ENCODE measurements around the gene NOL11. TPM values are rescaled to one million over a fixed set of nuclear protein-coding genes. Genes with fewer than 3 reads are reported as not detected.
"Not testable (repeated sequence)": the region's sequence is repeated elsewhere in the genome, so short reads cannot be mapped to it uniquely, and the experiment has no call there.

NOL11 gene
- total RNA-seq, 2 donors from 2014 or later, result 48.3 to 60.7 TPM

DNA sequence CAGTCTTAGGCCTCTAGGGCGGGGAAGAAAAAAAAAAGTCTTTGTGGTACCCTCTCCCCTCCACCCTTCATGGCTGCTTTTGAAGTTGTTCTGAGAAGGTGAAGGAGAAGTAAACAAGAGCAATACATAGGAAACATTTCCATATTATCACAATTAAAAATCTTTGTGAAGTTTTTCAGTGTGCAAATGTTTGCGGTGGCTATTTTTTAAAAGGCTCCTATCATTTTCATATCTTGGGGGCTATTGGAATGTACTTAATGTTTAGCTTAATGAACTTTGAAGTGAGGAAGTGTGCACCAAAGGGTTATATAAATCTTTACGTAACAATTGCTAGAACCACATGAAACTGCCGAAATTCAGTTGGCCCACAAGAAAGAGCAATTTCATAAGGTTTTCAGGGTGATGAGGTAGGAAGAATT, 7.6 kb downstream of the NOL11 start:
- H3K9me3 Mint-ChIP-seq, result peaks cover 13% of the 10 kb centered on the region
- Histone ChIP-seq H3K4me1 (ENCODE audit: control insufficient read depth, insufficient read depth, low read length) (no peaks in the 10 kb centered on the region), H3K9me3 (ENCODE audit: control insufficient read depth, low read length) (peaks cover 8% of the 10 kb centered on the region), H3K36me3 (ENCODE audit: control insufficient read depth, insufficient read depth, low read length) (peaks cover 87% of the 10 kb centered on the region), H3K27me3 (ENCODE audit: control insufficient read depth, insufficient read depth, low read length, poor library complexity, severe bottlenecking) (no peaks in the 10 kb centered on the region), H3K9ac (ENCODE audit: extremely low read depth, low read length, poor library complexity, severe bottlenecking) (no peak overlapping the region), H3K27ac (ENCODE audit: low read depth, low read length) (no peak overlapping the region), H3K4me3 (ENCODE audit: low read length) (no peak overlapping the region)
- DNase-seq, result no peak
- H3K4me3 Mint-ChIP-seq, result no peak overlapping the region
- 96 to 100% methylated on average over 2 to 3 of the region's 4 CpGs for WGBS, 2 experiments (ENCODE audit: insufficient coverage in 1 of 2, insufficient read length in 1 of 2)
- H3K4me1 Mint-ChIP-seq, result no peaks in the 10 kb centered on the region
- H3K36me3 Mint-ChIP-seq (ENCODE audit: low read depth), result peaks cover 85% of the 10 kb centered on the region
- TF ChIP-seq, protein P1, sequence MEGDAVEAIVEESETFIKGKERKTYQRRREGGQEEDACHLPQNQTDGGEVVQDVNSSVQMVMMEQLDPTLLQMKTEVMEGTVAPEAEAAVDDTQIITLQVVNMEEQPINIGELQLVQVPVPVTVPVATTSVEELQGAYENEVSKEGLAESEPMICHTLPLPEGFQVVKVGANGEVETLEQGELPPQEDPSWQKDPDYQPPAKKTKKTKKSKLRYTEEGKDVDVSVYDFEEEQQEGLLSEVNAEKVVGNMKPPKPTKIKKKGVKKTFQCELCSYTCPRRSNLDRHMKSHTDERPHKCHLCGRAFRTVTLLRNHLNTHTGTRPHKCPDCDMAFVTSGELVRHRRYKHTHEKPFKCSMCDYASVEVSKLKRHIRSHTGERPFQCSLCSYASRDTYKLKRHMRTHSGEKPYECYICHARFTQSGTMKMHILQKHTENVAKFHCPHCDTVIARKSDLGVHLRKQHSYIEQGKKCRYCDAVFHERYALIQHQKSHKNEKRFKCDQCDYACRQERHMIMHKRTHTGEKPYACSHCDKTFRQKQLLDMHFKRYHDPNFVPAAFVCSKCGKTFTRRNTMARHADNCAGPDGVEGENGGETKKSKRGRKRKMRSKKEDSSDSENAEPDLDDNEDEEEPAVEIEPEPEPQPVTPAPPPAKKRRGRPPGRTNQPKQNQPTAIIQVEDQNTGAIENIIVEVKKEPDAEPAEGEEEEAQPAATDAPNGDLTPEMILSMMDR (conservative IDR thresholded peaks at IDR 0.05), result no peak
- H3K27me3 Mint-ChIP-seq (ENCODE audit: insufficient read depth), result no peaks in the 10 kb centered on the region
- H3K27ac Mint-ChIP-seq, result no peak overlapping the region

- Mint-ChIP-seq H3K4me1 (no peaks in the 10 kb centered on the region), H3K27ac (no peak overlapping the region), H3K27me3 (ENCODE audit: insufficient read depth) (no peaks in the 10 kb centered on the region), H3K9me3 (peaks cover 13% of the 10 kb centered on the region), H3K4me3 (no peak overlapping the region), H3K36me3 (ENCODE audit: low read depth) (peaks cover 85% of the 10 kb centered on the region)
- H3K27ac ChIP-seq (ENCODE audit: low read depth, low read length), result no peak overlapping the region
- H3K4me1 ChIP-seq (ENCODE audit: control insufficient read depth, insufficient read depth, low read length), result no peaks in the 10 kb centered on the region
- no peak overlapping the region for H3K9ac ChIP-seq (ENCODE audit: extremely low read depth, low read length, poor library complexity, severe bottlenecking)
- TF ChIP-seq, protein P1 (conservative IDR thresholded peaks at IDR 0.05), result no peak
- 91 to 93% methylated on average over 3 to 4 of the region's 4 CpGs for WGBS, 2 experiments (ENCODE audit: insufficient coverage in 1 of 2, insufficient read length in 1 of 2)
- no peaks in the 10 kb centered on the region for H3K27me3 ChIP-seq (ENCODE audit: control insufficient read depth, insufficient read depth, low read length, poor library complexity, severe bottlenecking)
- H3K4me3 ChIP-seq (ENCODE audit: low read length), result no peak overlapping the region
- H3K9me3 ChIP-seq (ENCODE audit: control insufficient read depth, low read length), result peaks cover 12% of the 10 kb centered on the region
- H3K36me3 ChIP-seq (ENCODE audit: control insufficient read depth, insufficient read depth, low read length), result peaks cover 87% of the 10 kb centered on the region
- DNase-seq, result peak; percentile 20
Measured at GRCh38 chr17:67725807-67726206, 8.1 kb downstream of the NOL11 start.

DNA sequence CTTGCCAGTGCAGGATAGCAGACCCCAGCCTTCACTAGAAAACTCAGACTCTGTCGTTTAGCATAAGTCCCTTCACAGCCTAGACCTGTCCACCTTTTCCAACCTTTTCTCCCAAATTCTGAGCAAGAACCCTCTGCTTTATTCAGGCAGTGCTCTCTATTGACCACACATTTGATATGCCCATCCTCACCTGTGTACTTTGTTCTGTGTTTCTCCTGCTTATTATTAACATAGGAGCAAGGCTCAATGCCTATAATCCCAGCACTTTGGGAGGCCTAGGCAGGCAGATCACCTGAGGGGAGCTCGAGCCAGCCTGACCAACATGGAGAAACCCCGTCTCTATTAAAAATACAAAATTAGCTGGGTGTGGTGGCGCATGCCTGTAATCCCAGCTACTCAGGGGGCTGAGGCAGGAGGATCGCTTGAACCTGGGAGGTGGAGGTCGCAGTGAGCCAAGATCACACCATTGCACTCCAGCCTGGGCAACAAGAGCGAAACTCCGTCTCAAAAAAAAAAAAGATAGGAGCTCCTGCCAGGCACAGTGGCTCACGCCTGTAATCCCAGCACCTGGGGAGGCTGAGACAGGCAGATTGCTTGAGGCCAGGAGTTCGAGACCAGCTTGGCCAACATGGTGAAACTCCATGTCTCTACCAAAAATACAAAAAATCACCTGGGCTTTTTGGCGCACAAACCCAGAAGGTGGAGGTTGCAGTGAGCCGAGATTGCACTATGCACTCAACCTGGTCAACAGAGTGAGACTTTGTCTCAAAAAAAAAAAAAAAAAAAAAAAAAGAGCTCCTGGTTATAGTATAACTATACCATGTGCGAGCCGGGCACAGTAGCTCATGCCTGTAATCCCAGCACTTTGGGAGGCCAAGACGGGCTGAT, 9.7 kb downstream of the NOL11 start:
- H3K4me1 Mint-ChIP-seq; H3K27me3 Mint-ChIP-seq (ENCODE audit: insufficient read depth); H3K4me3 Mint-ChIP-seq; H3K4me3 ChIP-seq (ENCODE audit: low read length); H3K4me1 ChIP-seq (ENCODE audit: control insufficient read depth, insufficient read depth, low read length); H3K27ac ChIP-seq (ENCODE audit: low read depth, low read length); H3K9ac ChIP-seq (ENCODE audit: extremely low read depth, low read length, poor library complexity, severe bottlenecking); H3K27ac Mint-ChIP-seq; H3K27me3 ChIP-seq (ENCODE audit: control insufficient read depth, insufficient read depth, low read length, poor library complexity, severe bottlenecking): not testable (repeated sequence)
- peaks cover 18% of the 10 kb centered on the region for H3K9me3 ChIP-seq (ENCODE audit: control insufficient read depth, low read length)
- Mint-ChIP-seq H3K9me3 (peaks cover 14% of the 10 kb centered on the region), H3K36me3 (ENCODE audit: low read depth) (peaks cover 83% of the 10 kb centered on the region)
- 94 to 95% methylated on average over 13 to 15 of the region's 15 CpGs for whole genome bisulfite sequencing, 2 experiments (ENCODE audit: insufficient coverage in 1 of 2, insufficient read length in 1 of 2)
- H3K36me3 ChIP-seq (ENCODE audit: control insufficient read depth, insufficient read depth, low read length), result peaks cover 87% of the 10 kb centered on the region
- peak; percentile 28 for DNase-seq

Measured in endodermal cell (in vitro differentiated cells).